Prostate gland (tissue), 2 donors: ENCODE measurements around the gene CHIT1. TPM values are rescaled to one million over a fixed set of nuclear protein-coding genes. Genes with fewer than 3 reads are reported as not detected.

Experiments used
- DNase-seq: peaks from one replicate; pipeline ENCODE4 v3.0.0-alpha.2; 2019; ENCODE audit warnings: low spot score
- H3K27ac ChIP-seq, 2 donors: fragments of 200-600 bp; sonication (generic); 2 replicates each; pipeline ENCODE4 v1.5.1; 2017 to 2019
- H3K27me3 ChIP-seq: fragments of 200-600 bp; sonication (generic); replicated peaks from 2 replicates; pipeline ENCODE4 v1.5.1; 2019; ENCODE audit not compliant: insufficient read depth
- H3K36me3 ChIP-seq, 2 donors: fragments of 200-600 bp; sonication (generic); 1 replicate in 1 of 2; 2 replicates in 1 of 2; pipeline versions ENCODE4 v1.5.1 to v1.8.1; 2017 to 2019
- H3K4me1 ChIP-seq: fragments of 200-600 bp; sonication (generic); replicated peaks from 2 replicates; pipeline ENCODE4 v1.5.1; 2019
- H3K4me3 ChIP-seq, 2 donors: fragments of 200-600 bp; sonication (generic); 2 replicates each; pipeline ENCODE4 v1.5.1; 2017 to 2019
- H3K9me3 ChIP-seq: fragments of 200-600 bp; sonication (generic); 2 replicates; pipeline ENCODE4 v1.5.1; 2017
- CTCF ChIP-seq, 4 experiments: fragments of 200-600 bp in 2 of 4; fragments of 450-650 bp in 2 of 4; sonication (generic) in 2 of 4; IDR thresholded peaks; 1 replicate in 3 of 4; 2 replicates in 1 of 4; pipeline ENCODE4 v1.5.1; 2016 to 2019; ENCODE audit warnings: antibody characterized with exemption in 4 of 4, mild to moderate bottlenecking in 2 of 4, moderate library complexity in 2 of 4
- POLR2A ChIP-seq: fragments of 450-650 bp; IDR thresholded peaks from one replicate; pipeline ENCODE4 v1.6.1; 2016; ENCODE audit warnings: antibody characterized with exemption, mild to moderate bottlenecking
- POLR2AphosphoS5 ChIP-seq: sonication (generic); formaldehyde crosslinking; IDR thresholded peaks from one replicate; pipeline ENCODE4 v1.6.1; 2017; ENCODE audit warnings: antibody characterized with exemption
- WGBS: methylation state at CpG from one replicate; pipeline ENCODE4 v1.1.5; 2018; 5-methylcytosine and 5-hydroxymethylcytosine counted together
- intact Hi-C: fragments of 100-400 bp; cut with DNase I; formaldehyde crosslinking; loops from one replicate; pipeline ENCODE4 v1.14.2; 2022
- total RNA-seq, 2 donors: library from RNA; depleted of rRNA; stranded (reverse); fragments of >200 nt; gene quantifications; one replicate each; pipeline ENCODE4 v1.1.0, GENCODE V29; 2016

CHIT1 gene
- total RNA-seq, 2 donors from 2014 or later, result 1.5 TPM; not detected in 1

DNA sequence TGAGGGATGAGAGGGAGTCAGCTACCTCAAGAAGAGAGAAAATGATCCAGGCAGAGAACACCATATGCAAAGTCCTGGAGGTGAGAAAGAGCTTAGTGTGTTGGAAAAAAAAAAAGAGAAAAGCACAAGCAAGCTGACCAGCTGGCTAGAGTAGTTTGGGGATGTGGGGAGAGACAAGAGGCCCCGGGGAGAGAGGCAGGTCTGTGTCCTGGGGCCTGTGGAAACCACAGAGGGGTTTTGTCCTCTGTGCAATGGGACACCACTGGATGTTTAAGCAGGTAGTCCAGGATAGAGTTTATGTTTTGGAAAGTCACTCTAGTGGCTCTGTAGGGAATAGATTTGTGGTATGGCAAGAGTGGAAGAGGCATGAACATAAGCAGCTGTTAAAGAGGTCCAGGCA lies 28.6 kb downstream of the CHIT1 start:
- no peak for DNase-seq
- intact Hi-C loops, result no loop called here
- H3K27me3 ChIP-seq, result no peaks in the 10 kb centered on the region
- H3K4me3 ChIP-seq, result no peak overlapping the region
- H3K27ac ChIP-seq, result no peak overlapping the region
- no peaks in the 10 kb centered on the region for H3K36me3 ChIP-seq
- WGBS, result 63% methylated on average over 1 of the region's 1 CpG
- H3K4me1 ChIP-seq, result no peaks in the 10 kb centered on the region
- no peak for TF ChIP-seq CTCF (IDR thresholded peaks at IDR 0.05)
- no peak for TF ChIP-seq POLR2AphosphoS5
- no peak for TF ChIP-seq POLR2A
- no peaks in the 10 kb centered on the region for H3K9me3 ChIP-seq

GRCh38 chr1:203199816-203200571 lies 29.5 kb downstream of the CHIT1 start:
- peak; percentile 17 for DNase-seq
- intact Hi-C loops, result no loop called here
- no peak overlapping the region for H3K4me3 ChIP-seq
- H3K36me3 ChIP-seq, result no peaks in the 10 kb centered on the region
- no peaks in the 10 kb centered on the region for H3K27me3 ChIP-seq
- peak overlapping the region in 1 of 2 donors; percentile 42 for H3K27ac ChIP-seq
- 36% methylated on average over 8 of the region's 8 CpGs for WGBS
- no peaks in the 10 kb centered on the region for H3K4me1 ChIP-seq
- TF ChIP-seq POLR2AphosphoS5 (peak; percentile 4), CTCF (IDR thresholded peaks at IDR 0.05) (no peak)
- H3K9me3 ChIP-seq, result no peaks in the 10 kb centered on the region

GRCh38 chr1:203199481-203199815 lies 30.0 kb downstream of the CHIT1 start:
- H3K4me3 ChIP-seq, result no peak overlapping the region
- DNase-seq, result no peak
- no peaks in the 10 kb centered on the region for H3K27me3 ChIP-seq
- no peaks in the 10 kb centered on the region for H3K9me3 ChIP-seq
- WGBS, result 90% methylated on average over 6 of the region's 6 CpGs
- intact Hi-C loops, result no loop called here
- H3K27ac ChIP-seq, result peak overlapping the region in 1 of 2 donors; percentile 42
- no peak for TF ChIP-seq CTCF (IDR thresholded peaks at IDR 0.05)
- no peak for TF ChIP-seq POLR2AphosphoS5
- TF ChIP-seq POLR2A, result no peak
- H3K36me3 ChIP-seq, result no peaks in the 10 kb centered on the region
- no peaks in the 10 kb centered on the region for H3K4me1 ChIP-seq

GRCh38 chr1:203199002-203199401 lies 30.5 kb downstream of the CHIT1 start:
- no peaks in the 10 kb centered on the region for H3K27me3 ChIP-seq
- intact Hi-C loops, result no loop called here
- no peaks in the 10 kb centered on the region for H3K36me3 ChIP-seq
- H3K9me3 ChIP-seq, result no peaks in the 10 kb centered on the region
- no peaks in the 10 kb centered on the region for H3K4me1 ChIP-seq
- 93% methylated on average over 3 of the region's 3 CpGs for WGBS
- no peak overlapping the region for H3K27ac ChIP-seq
- no peak overlapping the region for H3K4me3 ChIP-seq
- DNase-seq, result no peak
- no peak for TF ChIP-seq CTCF (IDR thresholded peaks at IDR 0.05)
- no peak for TF ChIP-seq POLR2A
- TF ChIP-seq POLR2AphosphoS5, result no peak

GRCh38 chr1:203197625-203198024 lies 31.8 kb downstream of the CHIT1 start:
- WGBS, result 69% methylated on average over 3 of the region's 3 CpGs
- TF ChIP-seq POLR2A (no peak), CTCF (IDR thresholded peaks at IDR 0.05) (no peak), POLR2AphosphoS5 (no peak)
- H3K27me3 ChIP-seq, result no peaks in the 10 kb centered on the region
- intact Hi-C loops, result no loop called here
- no peaks in the 10 kb centered on the region for H3K36me3 ChIP-seq
- no peaks in the 10 kb centered on the region for H3K9me3 ChIP-seq
- DNase-seq, result no peak
- no peak overlapping the region for H3K27ac ChIP-seq
- H3K4me1 ChIP-seq, result no peaks in the 10 kb centered on the region
- H3K4me3 ChIP-seq, result no peak overlapping the region
